GM12878 (cell line): Measurements from ENCODE around the gene PELO. TPM values are rescaled to one million over a fixed set of nuclear protein-coding genes. Genes with fewer than 3 reads are reported as not detected.

Experiments
- ATAC-seq: fragments of 200-7000 bp; cut with Tn5 transposase; 3 replicates; pipeline ENCODE4 v1.9.1; 2020; ENCODE audit warnings: mild to moderate bottlenecking, moderate library complexity
- BruUV-seq: library from RNA; stranded (reverse); fragments of 400-500 nt; replicated peaks from 2 replicates; lab custom pipeline; 2021; lab: Mats Ljungman, UMichigan
- CTCF ChIA-PET: fragments of 300-600 bp; sonication (Branson Sonifier 250); formaldehyde crosslinking; extraction: SDS; loops from one replicate; lab custom pipeline; 2021; ENCODE audit warnings: inconsistent platforms; lab: Yijun Ruan, JAX
- POLR2A ChIA-PET: fragments of 350-600 bp; formaldehyde crosslinking; extraction: SDS; loops from one replicate; lab custom pipeline; 2021; ENCODE audit warnings: inconsistent platforms; lab: Charles Lee
- RAD21 ChIA-PET: fragments of 300-600 bp; sonication (Branson Sonifier 250); formaldehyde crosslinking; loops from one replicate; lab custom pipeline; 2023; ENCODE audit warnings: antibody characterized with exemption; ENCODE audit not compliant: unreplicated experiment; lab: Charles Lee
- SMC1A ChIA-PET: fragments of 300-600 bp; sonication (Branson Sonifier 250); formaldehyde crosslinking; loops from one replicate; lab custom pipeline; 2023; ENCODE audit not compliant: unreplicated experiment, uncharacterized antibody; lab: Charles Lee
- DNase-seq: peaks from one replicate; pipeline ENCODE4 v3.0.0-alpha.2; 2011; ENCODE audit warnings: low read depth, low spot score
- FAIRE-seq: peaks from 3 replicates; lab custom pipeline; 2011; peaks lifted over from hg19 to GRCh38; lab: Jason Lieb, UNC
- H2AFZ ChIP-seq: 2 replicates; pipeline ENCODE4 v1.6.0; 2011; ENCODE audit warnings: low read depth, low read length, control low read depth; ENCODE audit not compliant: control insufficient read depth
- H3K27ac ChIP-seq: 2 replicates; pipeline ENCODE4 v1.5.1; 2011; ENCODE audit warnings: control low read depth; ENCODE audit not compliant: control insufficient read depth, insufficient read depth
- H3K27me3 ChIP-seq, 2 experiments: replicated peaks in 1 of 2; 2 replicates each; pipeline versions ENCODE4 v1.6.0 to v1.6.1; 2011; ENCODE audit warnings: low read length in 1 of 2; ENCODE audit not compliant: control insufficient read depth in 2 of 2, insufficient read depth in 2 of 2
- H3K36me3 ChIP-seq, 2 experiments: 2 replicates each; pipeline ENCODE4 v1.5.1; 2011; ENCODE audit warnings: low read length in 1 of 2; ENCODE audit not compliant: control insufficient read depth in 2 of 2, insufficient read depth in 2 of 2
- H3K4me1 ChIP-seq: 2 replicates; pipeline ENCODE4 v1.6.1; 2011; ENCODE audit warnings: mild to moderate bottlenecking, low read length, moderate library complexity, mixed read lengths; ENCODE audit not compliant: control insufficient read depth, insufficient read depth
- H3K4me2 ChIP-seq: 2 replicates; pipeline ENCODE4 v1.6.0; 2011; ENCODE audit warnings: control low read depth; ENCODE audit not compliant: control insufficient read depth, insufficient read depth
- H3K4me3 ChIP-seq: fragments of 200-600 bp; sonication (generic); 2 replicates; pipeline ENCODE4 v1.5.1; 2016
- H3K79me2 ChIP-seq: 2 replicates; pipeline ENCODE4 v1.6.0; 2011; ENCODE audit warnings: low read length; ENCODE audit not compliant: control insufficient read depth, insufficient read depth
- H3K9ac ChIP-seq: 2 replicates; pipeline ENCODE4 v1.8.0; 2011; ENCODE audit warnings: low read length, control low read depth, mixed read lengths; ENCODE audit not compliant: control insufficient read depth, insufficient read depth
- H3K9me3 ChIP-seq: replicated peaks from 3 replicates; pipeline ENCODE4 v1.5.1; 2011; ENCODE audit warnings: mild to moderate bottlenecking, low read length; ENCODE audit not compliant: control insufficient read depth, insufficient read depth
- H4K20me1 ChIP-seq: 2 replicates; pipeline ENCODE4 v1.6.0; 2011; ENCODE audit not compliant: control insufficient read depth, insufficient read depth
- BACH1 ChIP-seq: fragments of 450-650 bp; IDR thresholded peaks from 2 replicates; pipeline ENCODE4 v1.6.1; 2017; ENCODE audit warnings: mild to moderate bottlenecking, borderline replicate concordance
- CBFB ChIP-seq: IDR thresholded peaks from 2 replicates; pipeline ENCODE4 v1.6.1; 2016; ENCODE audit warnings: antibody characterized with exemption, low read depth
- CHD2 ChIP-seq: IDR thresholded peaks from 2 replicates; pipeline ENCODE4 v1.6.1; 2011; ENCODE audit warnings: low read depth, low read length, improper control_type of control experiment, borderline replicate concordance
- CREB1 ChIP-seq: IDR thresholded peaks from 2 replicates; pipeline ENCODE4 v1.6.1; 2012; ENCODE audit warnings: low read depth, mild to moderate bottlenecking, inconsistent platforms
- FOS ChIP-seq: IDR thresholded peaks from 3 replicates; pipeline ENCODE4 v1.6.1; 2011; ENCODE audit warnings: borderline replicate concordance; ENCODE audit not compliant: insufficient read length; ENCODE audit errors: extremely low read depth
- HDAC2 ChIP-seq: fragments of 200-600 bp; sonication (generic); IDR thresholded peaks from 2 replicates; pipeline ENCODE4 v1.6.1; 2017
- HDAC6 ChIP-seq: fragments of 200-600 bp; sonication (generic); IDR thresholded peaks from one replicate; pipeline ENCODE4 v1.8.0; 2017; ENCODE audit warnings: antibody characterized with exemption; ENCODE audit not compliant: unreplicated experiment
- IKZF2 ChIP-seq, 2 experiments: fragments of 450-650 bp; IDR thresholded peaks; 2 replicates each; pipeline ENCODE4 v1.6.1; 2017; ENCODE audit warnings: mild to moderate bottlenecking in 2 of 2, moderate library complexity in 2 of 2
- JUNB ChIP-seq: IDR thresholded peaks from 2 replicates; pipeline ENCODE4 v1.6.1; 2016; ENCODE audit warnings: antibody characterized with exemption, mild to moderate bottlenecking
- NFXL1 ChIP-seq: fragments of 450-650 bp; IDR thresholded peaks from 2 replicates; pipeline ENCODE4 v1.6.1; 2017; ENCODE audit warnings: antibody characterized with exemption, mild to moderate bottlenecking, borderline replicate concordance
- PAX5 ChIP-seq: IDR thresholded peaks from 2 replicates; pipeline ENCODE4 v1.6.1; 2011; ENCODE audit warnings: low read depth, low read length, borderline replicate concordance
- PKNOX1 ChIP-seq: fragments of 450-650 bp; IDR thresholded peaks from 2 replicates; pipeline ENCODE4 v1.6.1; 2016; ENCODE audit warnings: mild to moderate bottlenecking
- SIN3A ChIP-seq: IDR thresholded peaks from 2 replicates; pipeline ENCODE4 v1.6.1; 2012; ENCODE audit warnings: low read depth, low read length, improper control_type of control experiment
- SIX5 ChIP-seq: IDR thresholded peaks from 2 replicates; pipeline ENCODE4 v1.6.1; 2011; ENCODE audit warnings: mild to moderate bottlenecking, low read depth, low read length, moderate library complexity; ENCODE audit not compliant: severe bottlenecking
- SMARCA5 ChIP-seq: fragments of 450-650 bp; IDR thresholded peaks from 2 replicates; pipeline ENCODE4 v1.6.1; 2017; ENCODE audit warnings: mild to moderate bottlenecking
- SPI1 ChIP-seq: IDR thresholded peaks from 2 replicates; pipeline ENCODE4 v1.6.1; 2011; ENCODE audit warnings: low read depth, mild to moderate bottlenecking, low read length, moderate library complexity, borderline replicate concordance; ENCODE audit not compliant: insufficient read depth
- TBL1XR1 ChIP-seq: IDR thresholded peaks from 2 replicates; pipeline ENCODE4 v1.6.1; 2012; ENCODE audit warnings: low read depth, low read length, improper control_type of control experiment
- WRNIP1 ChIP-seq: IDR thresholded peaks from 2 replicates; pipeline ENCODE4 v1.6.1; 2011; ENCODE audit warnings: low read depth, low read length, improper control_type of control experiment, borderline replicate concordance
- YBX1 ChIP-seq: fragments of 450-650 bp; IDR thresholded peaks from 2 replicates; pipeline ENCODE4 v1.6.1; 2016; ENCODE audit warnings: antibody characterized with exemption
- WGBS: methylation state at CpG from one replicate; pipeline ENCODE4 v1.1.6; 2016; ENCODE audit warnings: low lambda C conversion rate; ENCODE audit not compliant: insufficient replicate concordance, insufficient coverage; ENCODE audit errors: missing lambda C conversion rate; 5-methylcytosine and 5-hydroxymethylcytosine counted together
- in situ Hi-C: fragments of 300-500 bp; cut with MboI; formaldehyde crosslinking; loops from 9 replicates; pipeline ENCODE4 v1.14.3; 2018; ENCODE audit warnings: mixed read lengths
- intact Hi-C: fragments of 100-400 bp; cut with micrococcal nuclease; formaldehyde crosslinking; loops from one replicate; pipeline ENCODE4 v1.14.2; 2022; ENCODE audit not compliant: unreplicated experiment
- polyA plus RNA-seq, 11 experiments: library from polyadenylated mRNA; depleted of rRNA in 4 of 11; unstranded in 6 of 11; stranded (reverse) in 5 of 11; fragments of >200 nt; fragmentation: Nextera tagmentation in 4 of 11; fragmentation: Illumina TruSeq in 1 of 11; extraction: Ambion mirVana in 4 of 11; extraction: Trizol in 1 of 11; gene quantifications; 1 replicate in 1 of 11; 2 replicates in 10 of 11; pipeline versions ENCODE4 v1.2.1 to v1.2.3, GENCODE V29; 2011 to 2016; ENCODE audit warnings: inconsistent platforms in 2 of 11, missing spikeins in 2 of 11, low read depth in 1 of 11
- total RNA-seq, 4 experiments: library from RNA; depleted of rRNA in 3 of 4; stranded (reverse); fragments of >200 nt in 3 of 4; fragmentation: Illumina TruSeq in 1 of 4; extraction: Trizol in 1 of 4; gene quantifications; 2 replicates each; pipeline versions ENCODE4 v1.2.1 to v1.2.3, GENCODE V29; 2013 to 2021

PELO gene
- total and polyA plus RNA-seq, 10 of the 15 experiments (the other 5 are each of a cell fraction or from before 2014, with no cell fraction given), result 5.6 to 11.9 (median 8.7) TPM

- H2AFZ ChIP-seq, result no peak overlapping the region
- ChIA-PET CTCF (interaction anchor here (0.7 kb wide), 1 partner anchor 139 kb away, joined by 3 read pairs; no protein-coding TSS in a partner anchor), SMC1A (no interaction called here), RAD21 (no interaction called here), POLR2A (no interaction called here)
- no peak overlapping the region for H3K27ac ChIP-seq
- peaks cover 4 to 11% of the 10 kb centered on the region in 2 experiments; a peak in 3 of 4 replicates for H3K27me3 ChIP-seq
- BruUV-seq, result no TSS peak
- in situ Hi-C loops, result no loop called here
- FAIRE-seq, result no peak
- no peak overlapping the region for H3K9ac ChIP-seq
- no peak for DNase-seq
- no peaks in the 10 kb centered on the region for H3K79me2 ChIP-seq
- H4K20me1 ChIP-seq, result no peaks in the 10 kb centered on the region
- ATAC-seq, result no peak
- no peak overlapping the region for H3K4me3 ChIP-seq
- H3K36me3 ChIP-seq, result no peaks in the 10 kb centered on the region
- no peak for TF ChIP-seq TBL1XR1
- TF ChIP-seq YBX1, result no peak
- no peak for TF ChIP-seq WRNIP1
- TF ChIP-seq CREB1, result no peak
- no peak for TF ChIP-seq SIX5
- no peak for TF ChIP-seq BACH1
- TF ChIP-seq PKNOX1, result no peak
- no peak for TF ChIP-seq HDAC6
- TF ChIP-seq FOS, result no peak
- TF ChIP-seq SIN3A, result no peak
- TF ChIP-seq HDAC2, result no peak
- TF ChIP-seq PAX5, result no peak
- TF ChIP-seq NFXL1, result no peak
- no peak for TF ChIP-seq JUNB
- TF ChIP-seq CHD2, result no peak
- no peak for TF ChIP-seq SMARCA5
- TF ChIP-seq IKZF2 (IDR thresholded peaks at IDR 0.05), result no peak
- no peak for TF ChIP-seq CBFB
- TF ChIP-seq SPI1, result no peak
- no peaks in the 10 kb centered on the region for H3K9me3 ChIP-seq
- H3K4me2 ChIP-seq, result no peak overlapping the region
- intact Hi-C loops, result no loop called here
- 20% methylated on average over 2 of the region's 2 CpGs for WGBS
- no peaks in the 10 kb centered on the region; the same call in 1 of the 2 replicates for H3K4me1 ChIP-seq
Observed at GRCh38 chr5:52783226-52783959, 4.3 kb upstream of the PELO start.
